ENCODE measurements around the gene ARID4B.
"Not testable (repeated sequence)": the region's sequence is repeated elsewhere in the genome, so short reads cannot be mapped to it uniquely, and the experiment has no call there.

The ARID4B gene

DNA sequence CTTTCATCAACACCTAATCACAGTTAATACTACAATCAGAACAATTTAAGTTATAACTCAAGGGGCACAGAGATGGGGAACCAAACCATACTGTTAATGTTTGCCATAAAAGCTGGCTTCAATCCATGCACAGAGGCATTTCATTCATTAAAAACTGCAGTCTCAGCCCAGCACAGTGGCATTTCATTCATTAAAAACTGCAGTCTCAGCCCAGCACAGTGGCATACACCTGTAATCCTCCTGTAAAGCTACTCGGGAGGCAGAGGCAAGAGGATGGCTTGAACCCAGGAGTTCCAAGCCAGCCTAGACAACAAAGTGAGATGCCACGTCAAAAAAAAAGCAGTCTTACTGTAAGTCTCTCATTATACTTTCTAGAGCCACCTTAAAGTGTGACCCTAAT, 29.2 kb downstream of the ARID4B start:
- DNase-seq (ENCODE audit: low spot score): no peak

GRCh38 chr1:235297579-235297978, 30.4 kb downstream of the ARID4B start:
- no peak for DNase-seq (ENCODE audit: low spot score)

GRCh38 chr1:235296729-235297128, 31.2 kb downstream of the ARID4B start:
- DNase-seq (ENCODE audit: low spot score): no peak

DNA sequence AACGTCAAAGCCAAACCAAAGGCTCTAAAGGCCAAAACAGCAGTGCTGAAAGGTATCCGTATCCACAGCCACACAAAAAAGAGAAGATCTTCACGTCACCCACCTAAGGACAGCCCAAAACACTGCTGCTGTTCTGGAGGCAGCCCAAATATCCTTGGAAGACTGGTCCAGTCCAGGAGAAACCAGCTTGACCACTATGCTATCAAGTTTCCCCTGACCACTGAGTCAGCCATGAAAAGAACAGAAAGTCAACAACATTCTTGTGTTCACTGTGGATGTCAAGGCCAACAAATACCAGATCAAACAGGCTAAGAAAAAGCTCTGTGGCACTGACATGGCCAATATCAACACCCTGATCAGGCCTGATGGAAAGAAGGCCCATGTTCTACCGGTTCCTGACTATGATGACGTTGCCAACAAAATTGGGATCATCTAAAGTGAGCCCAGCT, 32.1 kb downstream of the ARID4B start:
- DNase-seq (ENCODE audit: low spot score): no peak

GRCh38 chr1:235293322-235293942, 34.5 kb downstream of the ARID4B start:
- DNase-seq (ENCODE audit: low spot score): no peak

GRCh38 chr1:235292790-235293189, 35.2 kb downstream of the ARID4B start:
- DNase-seq (ENCODE audit: low spot score): no peak

DNA sequence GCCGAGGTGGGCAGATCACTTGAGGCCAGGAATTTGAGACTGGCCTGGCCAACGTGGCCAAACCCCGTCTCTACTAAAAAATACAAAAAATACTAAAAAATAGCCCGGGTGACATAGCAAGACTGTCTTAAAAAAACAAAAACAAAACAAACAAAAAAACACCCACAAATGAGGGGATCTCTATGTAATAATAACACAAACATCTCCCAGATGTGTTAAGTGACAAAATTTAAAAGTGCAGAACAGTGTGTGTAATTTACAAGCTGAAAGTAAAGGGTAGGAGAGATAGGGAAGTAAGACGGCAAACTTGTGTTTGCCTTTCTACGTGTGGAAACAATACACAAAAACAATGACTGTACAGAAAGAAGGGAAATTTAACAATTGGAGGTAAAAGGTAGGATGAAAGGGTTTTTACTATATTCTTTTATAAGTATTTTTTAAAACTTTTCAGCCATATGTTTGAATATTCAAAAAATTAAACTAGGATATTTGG, 36.3 kb downstream of the ARID4B start:
- DNase-seq (ENCODE audit: low spot score): no peak

- DNase-seq (ENCODE audit: low spot score): no peak
These were observed 37.1 kb downstream of the ARID4B start for GRCh38 chr1:235290740-235291502.

DNA sequence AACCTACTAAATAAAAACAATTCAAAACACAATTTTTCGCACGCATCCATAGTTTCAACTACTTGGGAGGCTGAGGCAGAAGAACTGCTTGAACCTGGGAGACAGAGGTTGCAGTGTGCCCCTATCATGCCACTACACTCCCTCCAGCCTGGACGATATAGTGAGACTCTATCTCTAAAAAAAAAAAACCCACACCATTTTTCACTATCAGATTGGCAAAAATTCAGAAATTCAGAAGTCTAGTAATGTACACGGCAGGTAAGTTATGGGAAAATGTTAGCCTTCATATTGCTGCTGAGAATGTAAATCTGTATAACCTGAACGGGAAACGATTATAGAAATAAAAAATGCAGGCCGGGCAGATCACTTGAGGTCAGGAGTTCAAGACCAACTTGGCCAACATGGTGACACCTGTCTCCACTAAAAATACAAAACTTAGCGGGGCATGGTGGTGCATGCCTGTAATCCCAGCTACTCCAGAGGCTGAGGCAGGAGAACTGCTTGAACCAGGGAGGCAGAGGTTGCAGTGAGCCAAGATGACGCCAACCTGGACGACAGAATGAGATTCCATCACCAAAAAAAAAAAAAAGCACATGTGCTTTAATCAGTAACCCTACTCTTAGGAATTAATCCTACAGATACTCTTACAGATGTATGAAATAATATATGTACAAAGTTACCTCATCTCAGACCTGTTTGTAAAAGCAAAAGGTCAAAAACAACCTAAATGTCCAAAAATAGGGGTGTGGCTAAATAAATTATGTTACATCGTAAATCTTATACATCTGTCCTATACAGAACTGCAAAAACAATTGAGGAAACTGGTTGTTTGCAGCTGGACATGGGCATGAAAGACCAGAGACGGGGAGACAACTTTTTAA, 37.9 kb downstream of the ARID4B start:
- DNase-seq (ENCODE audit: low spot score): no peak

GRCh38 chr1:235287208-235287882, 40.6 kb downstream of the ARID4B start:
- no peak for DNase-seq (ENCODE audit: low spot score)

DNA sequence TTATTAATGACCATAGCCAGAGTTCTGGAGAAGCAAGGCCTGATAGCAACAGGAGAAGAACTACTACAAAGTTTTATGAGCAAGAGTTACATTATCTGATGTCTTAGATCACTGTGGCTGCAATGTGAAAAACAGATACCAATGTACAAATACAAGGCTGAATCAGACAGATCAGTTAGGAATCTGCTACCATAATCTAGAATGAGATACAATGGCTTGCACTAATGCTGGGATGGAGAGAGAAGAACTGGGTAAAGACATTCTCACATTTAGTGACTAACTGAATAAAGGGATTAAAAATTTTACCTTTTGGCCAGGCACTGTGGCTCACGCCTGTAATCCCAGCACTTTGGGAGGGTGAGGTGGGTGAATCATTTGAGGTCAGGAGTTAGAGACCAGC, 41.3 kb downstream of the ARID4B start:
- no peak for DNase-seq (ENCODE audit: low spot score)

- no peak for DNase-seq (ENCODE audit: low spot score)
These were observed 43.7 kb downstream of the ARID4B start for GRCh38 chr1:235284231-235284769.

DNA sequence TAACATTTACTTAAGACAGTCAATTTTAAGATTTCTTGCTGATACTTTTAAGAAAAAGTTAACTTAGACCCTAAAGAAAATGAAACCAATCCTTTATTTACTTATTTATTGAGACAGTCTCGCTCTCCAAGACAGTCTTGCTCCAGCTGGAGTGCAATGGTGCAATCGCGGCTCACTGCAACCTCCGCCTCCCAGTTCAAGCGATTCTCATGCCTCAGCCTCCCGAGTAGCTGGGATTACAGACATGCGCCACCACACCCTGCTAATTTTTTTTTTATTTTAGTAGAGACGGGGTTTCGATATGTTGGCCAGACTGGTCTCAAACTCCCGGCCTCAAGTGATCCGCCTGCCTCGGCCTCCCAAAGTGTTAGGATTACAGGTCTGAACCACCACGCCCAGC, 44.3 kb downstream of the ARID4B start:
- DNase-seq (ENCODE audit: low spot score): not testable (repeated sequence)

DNA sequence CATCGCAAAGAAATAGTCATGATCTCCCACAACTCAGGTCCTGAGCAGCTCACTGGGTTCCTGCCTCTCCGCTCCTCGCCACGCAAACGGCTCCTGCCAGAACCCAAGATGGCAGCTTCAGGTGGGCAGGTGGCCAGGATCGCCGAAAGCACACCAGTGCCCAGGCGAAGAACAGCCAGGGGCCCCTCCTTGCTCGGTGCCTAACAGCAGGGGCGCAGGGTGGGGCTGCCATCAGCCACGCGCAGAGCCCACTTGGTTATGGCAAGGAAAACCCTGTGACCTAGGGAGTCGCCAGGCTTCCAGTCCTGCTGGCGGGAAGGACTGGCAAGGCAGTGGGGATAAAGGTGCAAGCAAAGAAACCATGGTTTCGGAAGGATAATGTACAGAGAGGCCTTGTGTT, 47.5 kb downstream of the ARID4B start:
- no peak for DNase-seq (ENCODE audit: low spot score)

GRCh38 chr1:235279694-235280093, 48.3 kb downstream of the ARID4B start:
- no peak for DNase-seq (ENCODE audit: low spot score)

GRCh38 chr1:235278915-235279292, 49.1 kb downstream of the ARID4B start:
- DNase-seq (ENCODE audit: low spot score): no peak

DNA sequence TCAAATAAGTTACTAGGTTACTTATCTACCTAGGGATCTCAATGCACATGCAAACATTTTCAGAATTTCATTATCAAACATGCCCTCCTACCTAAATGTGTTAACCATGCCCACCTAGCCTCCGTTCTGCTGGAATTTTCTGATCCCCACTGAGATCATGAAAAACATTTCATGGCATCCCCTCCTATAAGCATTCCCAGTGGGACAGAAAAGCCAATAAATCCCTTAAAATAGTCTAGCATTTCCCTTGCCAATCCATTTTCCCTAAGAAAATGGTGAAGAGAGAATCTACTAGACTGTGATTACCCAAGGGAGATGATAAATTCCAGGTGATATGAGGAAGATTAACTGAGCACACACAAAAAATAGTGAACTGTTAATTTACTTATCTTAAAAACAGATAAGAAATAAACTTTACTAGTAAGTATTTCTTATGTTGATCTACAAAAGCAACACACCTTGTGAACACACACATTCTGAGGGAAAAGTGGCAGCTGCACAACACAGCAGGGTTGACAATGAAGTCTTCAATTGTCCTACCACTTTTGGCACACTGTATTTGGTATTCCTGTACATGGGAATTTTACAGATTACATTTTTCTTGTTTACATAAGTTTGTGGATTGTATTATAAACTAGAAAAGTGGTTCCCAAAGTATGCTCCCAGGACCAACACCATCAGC, 49.6 kb downstream of the ARID4B start:
- no peak for DNase-seq (ENCODE audit: low spot score)

DNA sequence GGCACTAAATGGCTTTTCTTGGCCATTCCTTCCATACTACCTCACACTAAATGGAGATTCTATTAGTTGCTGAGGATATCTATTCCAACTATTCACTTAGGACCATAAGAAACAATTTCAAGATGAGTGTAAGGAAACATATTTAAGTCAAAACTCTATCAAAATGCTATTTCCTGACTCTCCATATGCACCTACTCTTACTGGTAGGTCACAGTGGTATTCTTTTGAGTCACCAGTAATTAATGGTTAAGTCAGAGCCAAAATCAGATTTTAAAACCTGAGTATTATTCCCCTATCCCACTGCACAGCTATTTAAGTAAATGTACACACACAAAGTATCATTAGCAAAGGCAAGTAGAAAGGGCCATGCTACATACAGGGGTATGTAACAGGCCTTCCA, 50.3 kb downstream of the ARID4B start:
- no peak for DNase-seq (ENCODE audit: low spot score)

- no peak for DNase-seq (ENCODE audit: low spot score)
These were observed 52.1 kb downstream of the ARID4B start for GRCh38 chr1:235275836-235276235.

GRCh38 chr1:235275223-235275622, 52.8 kb downstream of the ARID4B start:
- DNase-seq (ENCODE audit: low spot score): no peak

- DNase-seq (ENCODE audit: low spot score): no peak
These were observed 55.1 kb downstream of the ARID4B start for GRCh38 chr1:235272851-235273250.

All from putamen (tissue), 1 donor.